ENCODE results near the gene SNTB2.

Gene SNTB2

GRCh38 chr16:69330286-69331109, 143.5 kb downstream of the SNTB2 start, which contains the start of gene PDF:
Gene PDF (minus strand): TSS chr16:69330588. CDS start chr16:69330570, 18 bp downstream.
- no peaks in the 10 kb centered on the region for H3K27me3 Mint-ChIP-seq (ENCODE audit: low read depth)
- H3K4me3 Mint-ChIP-seq: peak within 1 kb of the TSS; percentile 81
- H3K4me1 Mint-ChIP-seq (ENCODE audit: low read depth): peaks cover 27% of the 10 kb centered on the region
- H3K9me3 Mint-ChIP-seq: no peaks in the 10 kb centered on the region
- peaks cover 16% of the 10 kb centered on the region for H3K36me3 Mint-ChIP-seq (ENCODE audit: low read depth)
- H3K27ac Mint-ChIP-seq: no peak within 1 kb of the TSS

- peaks cover 30% of the 10 kb centered on the region for H3K36me3 Mint-ChIP-seq (ENCODE audit: low read depth)
- H3K27ac Mint-ChIP-seq: no peak overlapping the region
- no peaks in the 10 kb centered on the region for H3K9me3 Mint-ChIP-seq
- H3K27me3 Mint-ChIP-seq (ENCODE audit: low read depth): no peaks in the 10 kb centered on the region
- H3K4me1 Mint-ChIP-seq (ENCODE audit: low read depth): peaks cover 15% of the 10 kb centered on the region
- H3K4me3 Mint-ChIP-seq: no peak overlapping the region
These were observed 147.7 kb downstream of the SNTB2 start for GRCh38 chr16:69334696-69335095.

- Mint-ChIP-seq H3K4me3 (peak overlapping the region; percentile 99), H3K27me3 (ENCODE audit: low read depth) (no peaks in the 10 kb centered on the region), H3K4me1 (ENCODE audit: low read depth) (peaks cover 30% of the 10 kb centered on the region), H3K36me3 (ENCODE audit: low read depth) (peaks cover 42% of the 10 kb centered on the region), H3K27ac (peak overlapping the region; percentile 87), H3K9me3 (no peaks in the 10 kb centered on the region)
These were observed 151.8 kb downstream of the SNTB2 start for GRCh38 chr16:69338557-69339288.

GRCh38 chr16:69339289-69340094, 152.5 kb downstream of the SNTB2 start, which contains the start of the genes COG8 and NIP7:
Gene COG8 (minus strand): TSS chr16:69339564. CDS start chr16:69339552, 12 bp downstream.
Gene NIP7 (plus strand): TSS chr16:69339772. CDS start chr16:69339830, 58 bp downstream.
- no peaks in the 10 kb centered on the region for H3K9me3 Mint-ChIP-seq
- H3K27me3 Mint-ChIP-seq (ENCODE audit: low read depth): no peaks in the 10 kb centered on the region
- peak within 1 kb of the TSS; percentile 97 for H3K27ac Mint-ChIP-seq
- H3K4me3 Mint-ChIP-seq: peak within 1 kb of the TSS; percentile 99
- H3K4me1 Mint-ChIP-seq (ENCODE audit: low read depth): peaks cover 30% of the 10 kb centered on the region
- H3K36me3 Mint-ChIP-seq (ENCODE audit: low read depth): peaks cover 37% of the 10 kb centered on the region

GRCh38 chr16:69340095-69340644, 153.2 kb downstream of the SNTB2 start:
- Mint-ChIP-seq H3K27ac (peak overlapping the region; percentile 97), H3K36me3 (ENCODE audit: low read depth) (peaks cover 33% of the 10 kb centered on the region), H3K4me3 (peak overlapping the region; percentile 99), H3K4me1 (ENCODE audit: low read depth) (peaks cover 29% of the 10 kb centered on the region), H3K27me3 (ENCODE audit: low read depth) (no peaks in the 10 kb centered on the region), H3K9me3 (no peaks in the 10 kb centered on the region)

- Mint-ChIP-seq H3K9me3 (no peaks in the 10 kb centered on the region), H3K36me3 (ENCODE audit: low read depth) (peaks cover 27% of the 10 kb centered on the region), H3K27me3 (ENCODE audit: low read depth) (no peaks in the 10 kb centered on the region), H3K4me3 (no peak overlapping the region), H3K4me1 (ENCODE audit: low read depth) (peaks cover 15% of the 10 kb centered on the region), H3K27ac (no peak overlapping the region)
These were observed 157.2 kb downstream of the SNTB2 start for GRCh38 chr16:69344171-69344570.

GRCh38 chr16:69345923-69346322, 159.0 kb downstream of the SNTB2 start:
- H3K27me3 Mint-ChIP-seq (ENCODE audit: low read depth): no peaks in the 10 kb centered on the region
- H3K27ac Mint-ChIP-seq: no peak overlapping the region
- H3K4me3 Mint-ChIP-seq: no peak overlapping the region
- H3K36me3 Mint-ChIP-seq (ENCODE audit: low read depth): peaks cover 18% of the 10 kb centered on the region
- H3K4me1 Mint-ChIP-seq (ENCODE audit: low read depth): peaks cover 11% of the 10 kb centered on the region
- no peaks in the 10 kb centered on the region for H3K9me3 Mint-ChIP-seq

GRCh38 chr16:69346683-69347082, 159.7 kb downstream of the SNTB2 start:
- Mint-ChIP-seq H3K4me1 (ENCODE audit: low read depth) (peaks cover 4% of the 10 kb centered on the region), H3K36me3 (ENCODE audit: low read depth) (peaks cover 16% of the 10 kb centered on the region)

GRCh38 chr16:69348222-69348621, 161.3 kb downstream of the SNTB2 start:
- Mint-ChIP-seq H3K9me3 (no peaks in the 10 kb centered on the region), H3K36me3 (ENCODE audit: low read depth) (peaks cover 15% of the 10 kb centered on the region), H3K4me1 (ENCODE audit: low read depth) (no peaks in the 10 kb centered on the region), H3K27me3 (ENCODE audit: low read depth) (no peaks in the 10 kb centered on the region), H3K27ac (no peak overlapping the region), H3K4me3 (no peak overlapping the region)

More at GRCh38 chr16:69346683-69347082, 159.7 kb downstream of the SNTB2 start:
- no peak overlapping the region for H3K4me3 Mint-ChIP-seq
- no peaks in the 10 kb centered on the region for H3K27me3 Mint-ChIP-seq (ENCODE audit: low read depth)
- no peak overlapping the region for H3K27ac Mint-ChIP-seq
- no peaks in the 10 kb centered on the region for H3K9me3 Mint-ChIP-seq

GRCh38 chr16:69349536-69349935, 162.6 kb downstream of the SNTB2 start:
- Mint-ChIP-seq H3K9me3 (no peaks in the 10 kb centered on the region), H3K27me3 (ENCODE audit: low read depth) (no peaks in the 10 kb centered on the region), H3K4me1 (ENCODE audit: low read depth) (no peaks in the 10 kb centered on the region), H3K4me3 (no peak overlapping the region), H3K27ac (no peak overlapping the region), H3K36me3 (ENCODE audit: low read depth) (peaks cover 13% of the 10 kb centered on the region)

GRCh38 chr16:69350536-69351133, 163.7 kb downstream of the SNTB2 start:
- no peak overlapping the region for H3K27ac Mint-ChIP-seq
- H3K4me1 Mint-ChIP-seq (ENCODE audit: low read depth): no peaks in the 10 kb centered on the region

GRCh38 chr16:69351309-69352027, 164.5 kb downstream of the SNTB2 start, which contains the start of gene TMED6:
Gene TMED6 (minus strand): TSS chr16:69351786. CDS start chr16:69351753, 33 bp downstream.
- Mint-ChIP-seq H3K4me1 (ENCODE audit: low read depth) (no peaks in the 10 kb centered on the region), H3K27ac (no peak within 1 kb of the TSS), H3K9me3 (no peaks in the 10 kb centered on the region), H3K36me3 (ENCODE audit: low read depth) (peaks cover 19% of the 10 kb centered on the region), H3K4me3 (no peak within 1 kb of the TSS), H3K27me3 (ENCODE audit: low read depth) (no peaks in the 10 kb centered on the region)

More at GRCh38 chr16:69350536-69351133, 163.7 kb downstream of the SNTB2 start:
- Mint-ChIP-seq H3K9me3 (no peaks in the 10 kb centered on the region), H3K27me3 (ENCODE audit: low read depth) (no peaks in the 10 kb centered on the region), H3K36me3 (ENCODE audit: low read depth) (peaks cover 19% of the 10 kb centered on the region), H3K4me3 (no peak overlapping the region)

Data from T-helper 1 cell treated with Interleukin-12 subunit alpha and Interleukin-12 subunit beta and Interleukin-4 antibody, amounts not matched to agents 30 μg/mL and 1 μg/mL, for 36 hours (primary cell).